Breast epithelium (tissue), 3 donors: ENCODE data around the gene GFOD1.

Experiments
- CTCF ChIP-seq, 3 donors: fragments of 450-650 bp; IDR thresholded peaks; one replicate each; pipeline ENCODE4 v1.5.1; 2016 to 2017; ENCODE audit warnings: antibody characterized with exemption in 3 of 3, mild to moderate bottlenecking in 3 of 3, moderate library complexity in 3 of 3
- POLR2A ChIP-seq: fragments of 450-650 bp; IDR thresholded peaks from one replicate; pipeline ENCODE4 v1.6.1; 2016; ENCODE audit warnings: antibody characterized with exemption, mild to moderate bottlenecking, moderate library complexity

- TF ChIP-seq CTCF (IDR thresholded peaks at IDR 0.05) (no peak), POLR2A (no peak)
Observed at GRCh38 chr6:13418844-13419243, 68.6 kb downstream of the GFOD1 start.
